Measurements from ENCODE around the gene CTAGE6.
"Not testable (repeated sequence)": the region's sequence is repeated elsewhere in the genome, so short reads cannot be mapped to it uniquely, and the experiment has no call there.

CTAGE6 gene

GRCh38 chr7:143720335-143720734 lies 37.2 kb downstream of the CTAGE6 start:
- not testable (repeated sequence) for DNase-seq (ENCODE audit: low read depth, low spot score)

GRCh38 chr7:143715543-143716193 lies 41.8 kb downstream of the CTAGE6 start:
- not testable (repeated sequence) for DNase-seq (ENCODE audit: low read depth, low spot score)

- DNase-seq (ENCODE audit: low read depth, low spot score), result not testable (repeated sequence)
These were observed 42.7 kb downstream of the CTAGE6 start for GRCh38 chr7:143714581-143715454.

GRCh38 chr7:143712381-143712780 lies 45.1 kb downstream of the CTAGE6 start:
- not testable (repeated sequence) for DNase-seq (ENCODE audit: low read depth, low spot score)

GRCh38 chr7:143711727-143712324 lies 45.7 kb downstream of the CTAGE6 start:
- not testable (repeated sequence) for DNase-seq (ENCODE audit: low read depth, low spot score)

- DNase-seq (ENCODE audit: low read depth, low spot score), result not testable (repeated sequence)
These were observed 47.6 kb downstream of the CTAGE6 start for GRCh38 chr7:143709895-143710294.

Measured in smooth muscle cell of the brain vasculature (primary cell).